Keratinocyte (primary cell): ENCODE measurements around the gene STXBP1. TPM values are rescaled to one million over a fixed set of nuclear protein-coding genes. Genes with fewer than 3 reads are reported as not detected.

Experiments
- DNase-seq: peaks from one replicate; pipeline ENCODE4 v3.0.0-alpha.2; 2011; ENCODE audit warnings: low read depth, missing footprints, low spot score
- FAIRE-seq: peaks from 2 replicates; lab custom pipeline; 2011; peaks lifted over from hg19 to GRCh38; lab: Jason Lieb, UNC
- H2AFZ ChIP-seq: 2 replicates; pipeline ENCODE4 v1.6.0; 2012; ENCODE audit warnings: low read length, control low read depth, inconsistent platforms; ENCODE audit not compliant: control insufficient read depth
- H3K27ac ChIP-seq: 2 replicates; pipeline ENCODE4 v1.5.1; 2011; ENCODE audit warnings: low read length; ENCODE audit not compliant: control insufficient read depth, insufficient read depth
- H3K27me3 ChIP-seq: 3 replicates; pipeline ENCODE4 v1.6.0; 2011; ENCODE audit warnings: low read length; ENCODE audit not compliant: control insufficient read depth, insufficient read depth; ENCODE audit errors: extremely low read depth
- H3K36me3 ChIP-seq, 2 experiments: 2 replicates in 1 of 2; 3 replicates in 1 of 2; pipeline ENCODE4 v1.5.1; 2011; ENCODE audit warnings: low read length in 2 of 2, mild to moderate bottlenecking in 1 of 2; ENCODE audit not compliant: control insufficient read depth in 2 of 2, insufficient read depth in 2 of 2; ENCODE audit errors: extremely low read depth in 1 of 2
- H3K4me1 ChIP-seq: 3 replicates; pipeline ENCODE4 v1.5.1; 2011; ENCODE audit warnings: low read length; ENCODE audit not compliant: control insufficient read depth, insufficient read depth; ENCODE audit errors: extremely low read depth
- H3K4me2 ChIP-seq: 3 replicates; pipeline ENCODE4 v1.6.0; 2011; ENCODE audit warnings: low read depth, low read length; ENCODE audit not compliant: control insufficient read depth, insufficient read depth; ENCODE audit errors: extremely low read depth
- H3K4me3 ChIP-seq, 3 experiments: fragments of 200-600 bp in 1 of 3; sonication (generic) in 1 of 3; 2 replicates in 2 of 3; 3 replicates in 1 of 3; pipeline ENCODE4 v1.5.1; 2011 to 2016; ENCODE audit warnings: low read length in 3 of 3, mild to moderate bottlenecking in 3 of 3, control low read depth in 2 of 3, inconsistent platforms in 1 of 3, low read depth in 1 of 3, mixed read lengths in 1 of 3, mixed run types in 1 of 3, moderate library complexity in 1 of 3; ENCODE audit not compliant: control insufficient read depth in 2 of 3, insufficient read depth in 2 of 3; ENCODE audit errors: extremely low read depth in 1 of 3
- H3K79me2 ChIP-seq: 2 replicates; pipeline ENCODE4 v1.6.0; 2012; ENCODE audit warnings: low read length; ENCODE audit not compliant: control insufficient read depth, insufficient read depth
- H3K9ac ChIP-seq: 3 replicates; pipeline ENCODE4 v1.6.0; 2011; ENCODE audit warnings: low read length; ENCODE audit not compliant: control insufficient read depth, insufficient read depth; ENCODE audit errors: extremely low read depth
- H3K9me1 ChIP-seq: 3 replicates; pipeline ENCODE4 v1.6.0; 2011; ENCODE audit warnings: low read length; ENCODE audit not compliant: control insufficient read depth, insufficient read depth; ENCODE audit errors: extremely low read depth
- H3K9me3 ChIP-seq: 2 replicates; pipeline ENCODE4 v1.5.1; 2012; ENCODE audit warnings: low read depth, low read length; ENCODE audit not compliant: control insufficient read depth
- H4K20me1 ChIP-seq: 3 replicates; pipeline ENCODE4 v1.6.0; 2011; ENCODE audit warnings: low read length; ENCODE audit not compliant: control insufficient read depth, insufficient read depth; ENCODE audit errors: extremely low read depth
- EZH2 ChIP-seq: IDR thresholded peaks from one replicate; pipeline ENCODE4 v1.6.1; 2012; ENCODE audit warnings: inconsistent platforms, mild to moderate bottlenecking, low read length, moderate library complexity
- dilution Hi-C: fragments of 300-500 bp; cut with MboI; formaldehyde crosslinking; loops from one replicate; pipeline ENCODE4 v1.7.0; 2020; ENCODE audit warnings: low sequenced_read_pairs; ENCODE audit not compliant: extremely low pct_ligation_motif_present
- polyA plus RNA-seq, 5 experiments: library from polyadenylated mRNA; depleted of rRNA in 3 of 5; stranded (reverse) in 3 of 5; stranded (forward) in 1 of 5; unstranded in 1 of 5; fragments of >200 nt; gene quantifications; 1 replicate in 1 of 5; 2 replicates in 3 of 5; 3 replicates in 1 of 5; pipeline versions ENCODE4 v1.2.1 to v1.2.3, GENCODE V29; 2011 to 2012; ENCODE audit warnings: missing spikeins in 2 of 5, low read depth in 1 of 5, low replicate concordance in 1 of 5
- TF ChIP-seq, protein P1 (sequence below), 3 experiments: IDR thresholded peaks in 1 of 3; conservative IDR thresholded peaks in 1 of 3; optimal IDR thresholded peaks in 1 of 3; 2 replicates in 2 of 3; 3 replicates in 1 of 3; pipeline versions ENCODE3 to v1.5.1; 2011; ENCODE audit warnings: low read length in 3 of 3, mild to moderate bottlenecking in 3 of 3, moderate library complexity in 2 of 3, control low read depth in 1 of 3, inconsistent platforms in 1 of 3; ENCODE audit not compliant: insufficient read depth in 2 of 3; ENCODE audit errors: extremely low read depth in 1 of 3

Gene STXBP1
- polyA plus RNA-seq, 1 donor (not counting 4 experiments of a cell fraction or from before 2014, with no cell fraction given): 17.1 TPM

DNA sequence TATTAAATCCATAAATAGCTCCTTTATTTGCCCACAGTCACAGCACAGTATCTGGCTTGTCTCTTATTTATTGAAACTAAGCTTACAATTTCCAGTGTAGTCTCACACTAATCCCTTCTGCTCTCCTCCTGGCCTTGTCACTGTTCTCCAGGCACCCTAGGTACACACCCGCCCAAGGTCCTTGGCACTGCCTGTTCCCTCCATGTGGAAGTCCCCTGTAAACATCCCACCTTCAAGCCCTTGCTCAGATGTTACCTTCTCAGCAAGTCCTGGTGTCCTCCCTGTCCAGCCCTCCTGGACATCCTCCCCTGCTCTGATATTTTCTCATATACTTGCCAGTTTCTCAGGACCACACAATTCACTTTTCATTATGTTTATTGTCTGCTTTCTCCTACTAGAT, 50.5 kb downstream of the STXBP1 start:
- H3K4me3 ChIP-seq: no peak overlapping the region
- H3K36me3 ChIP-seq: peaks cover 26 to 36% of the 10 kb centered on the region in 2 experiments
- H3K27me3 ChIP-seq: no peaks in the 10 kb centered on the region
- DNase-seq (no peak), FAIRE-seq (no peak)
- no peak overlapping the region for H2AFZ ChIP-seq
- H3K9me1 ChIP-seq: no peaks in the 10 kb centered on the region
- no peak overlapping the region for H3K27ac ChIP-seq
- dilution Hi-C loops: no loop called here
- no peak overlapping the region for H3K9ac ChIP-seq
- TF ChIP-seq, protein P1, sequence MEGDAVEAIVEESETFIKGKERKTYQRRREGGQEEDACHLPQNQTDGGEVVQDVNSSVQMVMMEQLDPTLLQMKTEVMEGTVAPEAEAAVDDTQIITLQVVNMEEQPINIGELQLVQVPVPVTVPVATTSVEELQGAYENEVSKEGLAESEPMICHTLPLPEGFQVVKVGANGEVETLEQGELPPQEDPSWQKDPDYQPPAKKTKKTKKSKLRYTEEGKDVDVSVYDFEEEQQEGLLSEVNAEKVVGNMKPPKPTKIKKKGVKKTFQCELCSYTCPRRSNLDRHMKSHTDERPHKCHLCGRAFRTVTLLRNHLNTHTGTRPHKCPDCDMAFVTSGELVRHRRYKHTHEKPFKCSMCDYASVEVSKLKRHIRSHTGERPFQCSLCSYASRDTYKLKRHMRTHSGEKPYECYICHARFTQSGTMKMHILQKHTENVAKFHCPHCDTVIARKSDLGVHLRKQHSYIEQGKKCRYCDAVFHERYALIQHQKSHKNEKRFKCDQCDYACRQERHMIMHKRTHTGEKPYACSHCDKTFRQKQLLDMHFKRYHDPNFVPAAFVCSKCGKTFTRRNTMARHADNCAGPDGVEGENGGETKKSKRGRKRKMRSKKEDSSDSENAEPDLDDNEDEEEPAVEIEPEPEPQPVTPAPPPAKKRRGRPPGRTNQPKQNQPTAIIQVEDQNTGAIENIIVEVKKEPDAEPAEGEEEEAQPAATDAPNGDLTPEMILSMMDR (optimal IDR thresholded peaks at IDR 0.05 in 1 of 3, IDR thresholded peaks at IDR 0.05 in 1 of 3, conservative IDR thresholded peaks at IDR 0.05 in 1 of 3; ENCODE audit: extremely low read depth in 1 of 3, insufficient read depth in 2 of 3, low read length in 3 of 3): no peak
- TF ChIP-seq EZH2: no peak
- no peaks in the 10 kb centered on the region for H3K9me3 ChIP-seq
- no peaks in the 10 kb centered on the region for H4K20me1 ChIP-seq
- H3K4me1 ChIP-seq: no peaks in the 10 kb centered on the region
- H3K79me2 ChIP-seq: no peaks in the 10 kb centered on the region
- H3K4me2 ChIP-seq: no peak overlapping the region

DNA sequence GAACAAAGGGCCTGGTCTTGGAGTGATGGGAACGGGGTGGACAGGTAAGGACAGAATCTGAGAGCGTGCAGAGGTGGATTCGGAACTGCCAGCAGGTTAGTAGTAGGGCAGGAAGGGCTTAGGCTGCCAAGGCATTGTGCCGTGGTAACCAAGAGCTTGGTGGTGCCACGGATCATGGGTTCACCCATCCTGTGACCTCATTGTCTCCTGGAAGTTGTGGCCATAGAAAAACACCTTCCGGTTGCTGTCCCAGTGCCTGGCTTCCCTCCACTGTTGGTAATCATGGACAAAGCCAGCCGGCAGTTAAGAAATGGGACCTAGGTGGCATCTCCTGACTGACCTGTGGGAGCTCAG, 52.2 kb downstream of the STXBP1 start:
- dilution Hi-C loops: no loop called here
- Histone ChIP-seq H3K36me3 (peaks cover 25 to 38% of the 10 kb centered on the region in 2 experiments), H3K4me2 (no peak overlapping the region), H3K27ac (no peak overlapping the region), H3K27me3 (no peaks in the 10 kb centered on the region), H3K79me2 (no peaks in the 10 kb centered on the region), H3K9me3 (no peaks in the 10 kb centered on the region), H3K9ac (no peak overlapping the region), H3K4me3 (no peak overlapping the region), H3K9me1 (no peaks in the 10 kb centered on the region), H3K4me1 (no peaks in the 10 kb centered on the region), H4K20me1 (no peaks in the 10 kb centered on the region), H2AFZ (no peak overlapping the region)
- TF ChIP-seq, protein P1 (optimal IDR thresholded peaks at IDR 0.05 in 1 of 3, IDR thresholded peaks at IDR 0.05 in 1 of 3, conservative IDR thresholded peaks at IDR 0.05 in 1 of 3; ENCODE audit: extremely low read depth in 1 of 3, insufficient read depth in 2 of 3, low read length in 3 of 3): no peak
- TF ChIP-seq EZH2: no peak
- no peak for FAIRE-seq
- no peak for DNase-seq
